GM18517 (cell line): Measurements from ENCODE around the gene PDZRN4.

Experiments
- ATAC-seq: cut with Tn5 transposase; IDR thresholded peaks from one replicate; pipeline ENCODE4 v1.9.1; 2021; ENCODE audit warnings: mild to moderate bottlenecking, moderate library complexity; ENCODE audit not compliant: unreplicated experiment

Gene PDZRN4

DNA sequence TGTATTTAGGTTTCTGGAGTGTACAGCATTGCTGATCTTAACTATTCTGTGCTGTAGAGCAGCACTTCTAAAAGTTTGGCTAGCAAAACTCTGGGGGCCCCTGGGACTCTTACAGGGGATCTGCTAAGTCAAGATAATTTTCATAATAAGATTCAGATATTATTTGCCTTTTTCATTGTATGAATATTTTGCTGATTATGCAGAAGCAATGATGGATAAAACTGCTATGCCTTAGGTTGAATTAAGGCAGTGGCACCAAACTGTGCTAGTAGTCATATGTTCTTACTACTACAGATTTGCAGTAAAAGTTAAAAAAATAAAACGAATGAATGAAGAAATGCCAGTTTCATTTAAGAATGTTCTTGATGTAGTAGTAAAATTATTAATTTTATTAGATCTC lies 160.1 kb downstream of the PDZRN4 start:
- ATAC-seq, result no peak

DNA sequence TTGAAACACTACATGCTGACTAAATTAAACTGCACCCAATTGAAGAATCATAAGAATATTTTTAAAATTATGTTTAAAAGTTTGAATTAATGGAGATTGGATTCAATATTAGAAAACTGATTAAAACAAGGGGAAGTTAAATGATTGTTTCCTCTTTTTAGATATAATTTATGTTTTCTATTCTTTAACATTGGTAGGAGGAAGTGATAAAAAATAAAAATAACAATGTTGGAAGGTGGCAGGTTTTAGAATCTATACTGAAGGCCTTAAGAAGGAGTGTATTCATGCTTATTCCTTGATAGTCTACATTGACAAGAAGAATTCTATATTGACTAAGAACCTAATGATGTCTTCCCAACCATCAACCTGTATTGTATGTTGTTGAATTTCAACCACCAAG lies 168.1 kb downstream of the PDZRN4 start:
- no peak for ATAC-seq

DNA sequence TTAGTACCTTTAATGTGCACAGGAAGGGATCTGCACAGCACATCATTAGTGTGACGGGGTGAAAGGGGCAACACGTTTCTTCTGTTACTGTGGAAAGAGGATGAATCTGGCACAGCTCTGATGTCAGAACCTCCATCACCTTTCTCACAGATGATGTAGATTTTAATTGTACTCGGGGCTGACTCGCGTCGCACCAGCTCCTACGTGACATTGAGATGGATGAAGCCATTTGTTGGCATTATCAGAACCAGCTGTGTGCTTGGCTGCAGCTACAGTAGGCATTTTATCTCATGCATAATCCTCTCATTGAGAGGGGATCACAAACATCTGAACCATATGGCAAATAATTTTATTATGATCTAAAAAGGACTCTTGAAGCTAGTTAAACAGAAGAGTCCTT lies 173.6 kb downstream of the PDZRN4 start:
- ATAC-seq, result no peak

DNA sequence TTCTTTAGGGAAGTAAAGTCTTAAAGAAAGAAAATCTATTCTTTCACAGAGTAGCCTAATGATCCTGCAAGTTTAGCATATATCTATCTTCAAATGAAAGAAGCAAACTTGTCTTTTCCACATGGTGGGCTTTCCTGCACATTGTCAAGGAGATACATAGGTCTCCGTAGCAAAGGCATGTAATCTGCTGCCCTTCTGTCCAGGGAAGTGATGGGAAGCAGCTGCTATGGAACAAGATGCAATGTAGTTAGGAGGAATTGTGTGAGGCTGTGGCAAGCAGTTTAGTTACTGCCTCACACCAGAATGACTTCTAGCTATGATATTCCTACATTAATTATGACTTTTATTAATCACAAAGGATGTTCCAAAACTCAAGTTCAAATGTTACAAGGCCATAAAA lies 174.4 kb downstream of the PDZRN4 start:
- no peak for ATAC-seq

DNA sequence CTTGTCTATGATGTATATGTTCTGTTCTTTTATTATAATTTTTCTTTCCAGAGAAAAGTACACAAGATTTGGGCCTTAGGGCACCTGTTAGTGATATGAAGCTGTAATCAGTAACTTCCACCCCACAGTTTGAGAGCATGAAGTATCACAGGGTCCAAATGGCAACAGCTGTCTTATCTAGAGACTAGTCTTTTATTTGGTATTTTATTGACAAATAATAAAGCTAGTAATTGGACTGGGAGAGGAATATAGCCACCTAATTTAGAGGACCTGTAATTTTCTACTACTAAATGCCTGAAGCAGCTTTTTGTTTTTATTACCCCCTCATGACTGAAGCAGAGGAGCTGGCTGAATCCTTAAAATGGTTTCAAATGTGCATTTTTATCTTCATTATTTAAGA lies 174.8 kb downstream of the PDZRN4 start:
- no peak for ATAC-seq

DNA sequence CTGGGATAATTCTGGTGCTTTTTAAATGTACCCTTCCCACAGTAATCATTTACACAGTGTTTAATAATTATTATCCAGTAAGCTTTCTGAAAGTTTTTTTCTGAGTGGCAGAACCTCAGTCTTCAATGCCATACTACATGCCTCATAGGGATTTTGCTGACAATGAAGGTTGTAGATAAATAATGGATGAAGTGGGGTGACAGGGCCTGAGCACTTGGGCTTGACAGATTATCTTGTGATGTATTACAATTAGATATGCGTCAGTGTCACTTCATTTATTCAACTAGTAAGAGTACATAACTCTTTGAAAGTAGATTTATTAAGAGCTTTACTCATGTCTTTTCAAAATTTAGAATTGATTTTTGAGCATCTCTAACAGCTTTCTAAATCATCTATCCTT lies 176.1 kb downstream of the PDZRN4 start:
- ATAC-seq, result no peak

DNA sequence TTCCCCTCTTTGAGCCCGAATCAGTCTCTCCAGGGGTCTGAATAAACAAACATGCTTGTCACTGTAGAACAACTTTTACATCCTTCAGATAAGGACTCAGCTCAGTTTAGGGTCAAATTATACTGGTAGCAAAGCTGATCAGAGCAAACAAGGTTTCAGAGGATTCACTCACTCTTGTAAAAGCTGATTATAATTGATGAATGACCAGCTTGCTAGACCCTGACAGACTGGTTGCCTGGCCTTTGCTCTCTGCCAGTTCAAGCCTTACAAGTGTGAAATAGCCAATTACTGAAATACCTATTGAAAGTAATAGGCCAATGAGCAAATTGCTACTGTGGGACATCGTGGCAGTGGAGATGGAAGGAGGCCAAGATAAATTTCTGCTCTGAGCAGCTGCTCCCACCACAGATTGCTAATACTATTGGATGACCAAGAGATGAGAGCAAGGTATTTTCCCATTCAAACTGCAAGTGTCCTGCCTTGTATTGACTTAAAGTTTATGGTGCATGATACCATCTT lies 177.6 kb downstream of the PDZRN4 start:
- no peak for ATAC-seq

DNA sequence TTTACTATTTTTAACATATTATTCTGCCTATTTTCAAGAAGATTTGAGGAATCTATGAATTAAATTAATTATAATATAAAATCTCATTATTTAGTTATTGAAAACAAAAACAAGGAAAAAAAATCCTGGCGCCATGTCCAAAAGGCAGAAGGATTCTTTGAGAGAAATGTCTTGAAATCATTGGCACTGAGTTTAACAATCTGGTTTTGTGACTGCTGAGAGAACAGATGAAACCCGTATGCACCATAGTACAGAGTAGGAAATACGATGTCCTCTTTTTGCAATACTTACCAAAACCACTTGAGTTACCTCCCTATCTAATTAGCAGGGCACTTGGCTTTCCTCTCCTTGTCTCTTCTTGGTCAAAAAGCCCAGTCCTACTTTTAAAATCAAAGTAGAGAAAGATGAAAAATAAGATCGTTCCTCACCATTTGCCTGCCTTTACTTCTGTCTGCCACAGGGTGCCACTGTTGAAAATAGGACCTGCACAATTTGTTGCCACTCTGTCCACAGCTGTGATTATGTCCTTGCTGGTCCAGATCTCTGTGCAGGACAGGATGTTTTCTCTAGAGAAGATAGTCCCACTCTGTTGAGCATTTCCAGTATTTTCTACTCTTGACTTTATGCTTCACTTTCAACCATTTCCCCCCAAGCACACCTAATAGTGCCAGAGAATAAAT lies 179.7 kb downstream of the PDZRN4 start:
- ATAC-seq, result no peak

DNA sequence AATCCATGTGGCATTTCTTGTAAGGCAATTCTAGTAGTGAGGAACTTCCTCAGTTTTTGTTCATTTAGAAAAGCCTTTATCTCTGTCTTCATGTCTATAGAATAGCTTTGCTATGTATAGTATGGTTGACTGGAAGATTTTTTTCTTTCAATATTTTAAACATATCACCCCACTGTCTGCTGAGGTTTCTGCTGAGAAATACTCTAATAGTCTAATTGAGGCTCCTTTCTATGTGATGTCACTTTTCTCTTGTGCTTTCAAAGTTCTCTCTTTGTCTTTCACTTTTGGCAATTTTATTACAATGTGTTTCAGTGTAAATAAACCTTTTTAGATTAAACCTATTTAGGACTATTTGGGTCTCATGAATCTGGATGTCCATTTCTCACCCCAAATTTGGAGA lies 192.8 kb downstream of the PDZRN4 start:
- ATAC-seq, result no peak

DNA sequence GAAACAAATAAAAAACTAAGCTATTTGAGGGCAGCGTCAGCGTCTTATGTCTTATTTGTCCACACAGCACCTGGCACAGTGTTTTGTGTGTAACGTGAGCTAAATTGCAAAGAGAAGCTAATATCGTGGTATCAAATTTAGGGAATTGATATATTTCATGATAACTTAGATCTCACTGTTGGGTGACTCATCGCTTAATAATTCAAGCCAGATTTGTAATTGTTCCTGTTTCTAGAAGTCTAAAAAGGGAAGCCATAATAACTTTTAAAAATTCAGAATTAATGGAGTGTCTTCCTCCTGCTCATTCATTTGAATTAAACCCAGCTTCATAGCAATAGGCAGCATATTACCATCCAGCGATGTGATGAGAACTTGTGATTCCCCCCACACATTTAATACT lies 214.7 kb downstream of the PDZRN4 start:
- ATAC-seq, result no peak

DNA sequence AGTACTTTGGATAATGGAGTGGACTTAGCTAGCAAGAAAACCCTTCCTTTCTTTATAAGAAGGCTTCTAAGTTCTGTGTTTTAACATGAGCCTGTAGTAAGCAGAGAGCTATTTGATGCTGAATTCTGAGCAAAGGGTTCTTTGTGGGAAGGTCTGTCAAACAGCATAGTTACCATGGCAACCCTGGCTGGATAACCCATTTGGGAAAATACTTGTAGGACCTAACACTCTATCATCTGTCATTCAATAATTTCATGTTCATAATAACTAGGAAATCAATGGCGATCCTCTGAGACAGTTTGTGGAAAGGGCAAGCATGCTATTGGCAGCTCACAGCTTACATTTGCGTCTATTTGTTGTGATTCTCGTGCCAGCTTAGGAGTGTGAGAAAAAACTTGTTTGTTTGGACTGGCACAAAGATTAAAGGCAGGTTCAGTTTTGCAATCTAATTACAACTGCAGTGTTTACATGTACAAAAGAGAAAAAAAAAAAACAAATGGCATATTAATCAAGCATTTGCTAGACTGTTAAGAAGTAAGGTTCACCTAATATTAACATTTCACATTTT lies 219.2 kb downstream of the PDZRN4 start:
- no peak for ATAC-seq

DNA sequence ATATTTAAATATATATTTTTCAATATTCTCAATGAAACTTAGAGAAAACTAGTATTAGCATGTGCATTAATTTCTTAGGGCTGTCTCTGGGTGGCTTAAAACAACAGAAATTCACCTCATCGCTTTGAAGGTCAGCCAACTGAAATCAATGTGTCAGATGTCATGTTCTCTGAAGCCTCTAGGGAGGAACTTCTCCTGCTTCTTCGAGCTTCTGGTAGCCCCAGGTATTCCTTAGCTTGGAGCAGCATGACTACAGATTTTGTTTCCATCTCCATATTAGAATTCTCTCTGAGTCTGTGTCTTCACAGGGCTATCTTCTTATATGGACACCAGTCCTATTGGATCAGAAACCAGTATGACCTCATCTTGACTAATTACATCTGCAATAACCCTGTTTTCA lies 221.5 kb downstream of the PDZRN4 start:
- ATAC-seq, result no peak

DNA sequence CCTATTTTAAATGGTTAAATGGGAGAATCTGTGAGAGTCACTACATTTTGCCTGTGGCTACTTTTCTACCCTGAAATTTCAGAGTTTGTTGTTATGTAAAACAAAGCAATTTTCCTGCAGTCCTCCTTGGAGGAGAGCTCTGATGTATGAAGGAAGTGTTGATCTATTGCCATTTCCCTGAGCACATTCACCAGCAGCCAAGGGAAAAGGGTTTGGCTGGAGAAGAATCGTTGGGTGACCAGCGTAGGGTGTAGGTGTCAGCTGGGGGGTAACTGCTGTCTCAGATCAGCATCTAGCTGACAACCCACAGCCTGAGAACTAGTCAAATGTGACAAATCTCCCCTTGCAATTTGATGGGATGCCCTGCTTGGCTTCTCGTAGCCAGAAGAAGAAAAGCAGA lies 230.5 kb downstream of the PDZRN4 start:
- no peak for ATAC-seq

DNA sequence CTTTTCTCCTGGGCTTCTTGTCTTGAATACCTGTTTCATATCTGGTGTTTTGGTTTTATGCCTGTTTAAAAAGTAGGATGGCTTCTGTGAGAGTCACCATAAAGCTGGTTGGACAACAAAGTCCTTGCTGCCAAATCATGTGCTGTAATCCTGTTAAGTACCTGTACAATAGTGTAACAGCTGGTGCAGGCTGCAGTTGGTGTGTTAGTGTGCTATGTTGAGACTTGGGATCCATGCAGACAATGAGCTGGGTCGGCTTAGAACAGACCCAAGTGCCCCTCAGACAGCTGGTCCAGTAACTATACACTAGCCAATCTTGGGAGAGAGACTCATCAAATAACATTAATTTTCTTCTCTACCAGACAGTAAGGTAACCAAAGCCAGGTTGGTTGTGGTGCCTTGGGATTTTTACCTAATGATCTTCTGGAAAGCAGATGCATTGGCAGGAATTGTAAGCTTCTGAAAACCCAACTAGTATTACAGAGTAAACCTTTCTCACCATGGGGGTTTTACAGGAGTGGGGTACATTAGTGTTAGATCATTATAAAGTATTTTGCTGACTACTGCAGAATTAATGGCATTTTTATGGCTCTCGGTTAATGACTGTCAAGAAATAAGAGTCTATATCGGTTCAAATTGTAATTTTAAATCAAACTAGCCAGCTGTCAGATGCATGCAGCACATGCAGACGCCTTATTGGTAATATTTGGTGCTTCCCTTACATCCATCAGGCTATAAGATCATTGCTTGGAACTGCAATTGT lies 231.2 kb downstream of the PDZRN4 start:
- no peak for ATAC-seq

DNA sequence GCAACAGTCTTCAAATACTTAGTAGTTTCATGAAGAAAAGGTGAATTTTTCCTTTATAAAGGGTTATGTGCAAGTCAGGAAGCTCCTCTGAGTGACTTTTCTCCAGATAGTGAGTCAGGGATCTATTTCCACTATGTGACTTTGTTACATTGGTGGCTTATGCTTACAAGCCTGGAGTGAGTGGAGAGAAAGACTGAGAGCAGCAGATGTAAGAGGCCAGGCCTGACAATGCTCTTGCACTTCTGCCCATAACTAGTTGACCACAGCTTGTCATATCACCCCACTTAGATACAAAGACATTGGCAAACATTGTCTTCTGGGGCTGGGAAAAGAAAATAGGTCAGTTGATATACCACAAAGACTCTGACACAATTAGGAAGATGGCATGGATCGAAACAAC lies 236.5 kb downstream of the PDZRN4 start:
- no peak for ATAC-seq

DNA sequence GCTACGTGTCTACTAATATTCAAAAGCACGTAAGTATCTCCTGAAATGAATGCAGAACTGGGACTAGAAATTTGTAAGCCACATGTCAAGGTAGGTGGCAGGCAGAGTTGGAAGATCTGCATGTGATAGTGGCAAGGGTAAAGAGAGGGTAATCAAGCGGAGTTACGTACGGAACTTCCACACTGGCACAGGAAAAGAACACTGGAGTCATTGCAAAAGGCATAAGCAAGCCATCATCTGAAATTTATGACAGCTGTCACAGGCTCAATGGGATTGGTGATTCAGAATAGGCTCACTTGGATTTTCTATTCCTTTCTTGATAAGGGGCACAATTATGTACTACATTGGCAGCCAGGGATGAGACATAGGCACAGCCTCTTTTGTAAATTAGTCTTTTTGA lies 245.3 kb downstream of the PDZRN4 start:
- no peak for ATAC-seq

DNA sequence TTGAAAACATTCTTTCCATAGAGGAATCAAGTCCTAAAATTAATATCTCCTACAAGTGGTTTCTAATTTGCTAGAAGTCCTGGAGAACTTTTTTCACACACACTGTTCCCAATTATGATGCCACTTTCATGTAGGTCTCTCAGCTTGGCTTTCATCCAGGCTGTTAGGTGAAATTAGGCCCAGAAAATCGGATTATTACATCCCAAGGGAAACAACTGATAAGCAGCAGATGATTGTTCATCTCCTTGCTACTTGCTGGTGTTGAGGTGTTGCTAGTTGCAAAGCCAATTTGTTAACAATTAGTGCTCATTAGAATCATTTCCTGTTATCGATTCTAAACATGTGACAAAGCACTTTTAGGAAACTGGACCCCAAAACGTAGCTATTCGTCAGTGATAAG lies 248.0 kb downstream of the PDZRN4 start:
- ATAC-seq, result no peak

DNA sequence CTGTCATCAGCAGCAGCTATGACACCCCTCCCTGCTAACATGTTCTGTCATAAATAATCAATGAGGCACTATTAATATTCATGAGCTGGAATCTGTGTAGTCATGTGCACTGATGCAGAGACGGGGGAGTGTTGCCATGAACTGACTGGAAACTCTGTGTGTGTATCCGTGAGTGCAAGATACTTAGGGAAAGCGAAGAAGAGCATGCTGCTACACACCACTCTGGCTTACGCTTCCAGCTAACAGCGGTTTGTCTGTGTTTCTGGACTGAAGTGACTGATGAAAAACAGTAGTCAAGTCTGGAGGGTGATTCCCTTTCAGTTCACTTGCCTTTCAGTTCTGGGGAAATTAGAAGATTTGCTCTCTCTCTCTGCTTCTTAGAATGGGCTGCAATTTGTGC lies 249.4 kb downstream of the PDZRN4 start:
- ATAC-seq, result no peak

DNA sequence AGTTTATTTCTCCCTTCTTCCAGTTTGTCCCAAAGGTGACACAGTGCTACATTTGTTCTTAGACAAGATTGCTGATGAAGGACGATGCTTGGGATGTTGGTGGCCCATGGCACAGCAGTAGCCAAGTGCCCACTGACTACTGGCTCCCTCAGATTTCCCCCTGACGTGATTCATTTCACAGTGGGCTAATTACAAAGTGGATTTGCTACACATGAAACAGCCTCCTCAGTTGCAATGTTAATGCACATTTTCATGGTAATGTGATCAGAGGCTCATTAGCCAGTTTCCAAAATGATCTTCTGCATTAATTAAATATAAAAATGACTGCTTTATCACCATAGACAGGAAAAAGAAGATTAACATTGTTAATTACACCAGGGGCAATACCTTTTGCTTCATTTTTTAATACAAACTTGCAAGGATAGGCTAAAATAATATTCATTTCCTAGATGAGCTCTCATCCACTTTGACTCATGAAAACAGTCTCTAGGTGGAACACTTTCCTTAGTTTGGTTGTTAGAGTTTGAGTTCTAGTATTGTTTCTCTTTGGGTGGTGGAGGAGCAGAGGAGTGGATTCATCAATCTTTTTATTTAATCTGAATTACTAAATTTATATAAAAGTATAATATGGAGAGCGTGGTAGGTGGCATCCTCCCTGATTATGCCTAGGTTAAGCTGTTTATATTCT lies 250.9 kb downstream of the PDZRN4 start:
- ATAC-seq, result no peak

DNA sequence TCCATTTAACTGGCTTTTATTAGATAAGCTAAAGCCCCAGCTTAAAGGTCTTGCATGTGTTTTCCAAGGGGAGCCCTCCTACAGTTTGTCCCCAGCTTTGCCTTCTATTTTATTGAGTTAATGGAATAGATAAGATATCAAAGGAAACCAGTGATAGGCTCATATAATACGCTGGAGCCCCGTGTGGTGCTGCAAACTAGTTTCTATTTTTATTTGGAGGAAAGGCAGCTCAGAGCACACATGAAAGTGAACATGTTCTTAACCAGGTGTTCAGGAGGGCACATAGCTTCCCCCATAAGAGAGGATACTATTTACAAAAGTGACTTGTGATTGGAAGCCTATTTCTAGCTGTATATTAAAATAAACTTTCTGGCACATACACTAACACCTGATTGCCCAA lies 251.7 kb downstream of the PDZRN4 start:
- no peak for ATAC-seq

DNA sequence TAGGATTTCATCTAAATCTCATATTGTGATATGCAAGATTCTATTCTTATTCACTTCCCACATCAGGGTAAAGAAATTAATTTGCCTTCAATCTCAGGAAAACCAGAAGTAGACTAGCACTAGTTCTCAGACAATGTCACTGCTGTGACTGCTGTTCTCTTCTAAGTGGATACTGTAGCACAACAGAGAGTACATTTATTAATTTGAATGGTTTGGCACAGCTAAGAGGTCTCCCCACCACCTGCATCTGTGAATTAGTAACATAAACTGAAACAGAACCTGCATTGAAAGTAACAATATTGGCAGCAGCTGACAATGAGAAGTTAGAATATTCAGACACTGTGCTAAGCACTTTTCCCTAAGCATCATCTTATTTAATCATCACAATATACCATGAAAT lies 253.1 kb downstream of the PDZRN4 start:
- ATAC-seq, result no peak

DNA sequence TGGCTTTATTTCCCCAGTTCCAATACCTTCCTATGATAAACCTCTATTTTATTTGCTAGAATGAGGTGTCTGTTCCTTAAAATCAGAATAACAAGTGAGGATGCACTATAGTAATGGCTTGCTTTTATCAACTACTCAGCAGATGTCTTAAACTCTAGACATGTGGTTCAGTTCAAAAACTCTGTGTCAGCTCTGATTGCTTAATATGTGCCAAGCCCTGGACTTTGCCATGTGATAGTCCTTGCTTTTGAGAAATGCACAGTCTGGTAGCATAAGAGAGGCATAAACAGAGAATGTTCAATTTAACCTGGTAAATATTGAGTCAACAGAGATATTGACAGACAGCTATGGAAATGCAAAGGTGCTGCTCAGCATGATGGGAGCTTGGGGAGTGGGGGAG lies 254.8 kb downstream of the PDZRN4 start:
- no peak for ATAC-seq
